Keratinocyte (primary cell): ENCODE results near the gene RCCD1. TPM values are rescaled to one million over a fixed set of nuclear protein-coding genes. Genes with fewer than 3 reads are reported as not detected.

ENCODE experiments used
- DNase-seq: peaks from one replicate; pipeline ENCODE4 v3.0.0-alpha.2; 2011; ENCODE audit warnings: low read depth, missing footprints, low spot score
- FAIRE-seq: peaks from 2 replicates; lab custom pipeline; 2011; peaks lifted over from hg19 to GRCh38; lab: Jason Lieb, UNC
- H2AFZ ChIP-seq: 2 replicates; pipeline ENCODE4 v1.6.0; 2012; ENCODE audit warnings: low read length, control low read depth, inconsistent platforms; ENCODE audit not compliant: control insufficient read depth
- H3K27ac ChIP-seq: 2 replicates; pipeline ENCODE4 v1.5.1; 2011; ENCODE audit warnings: low read length; ENCODE audit not compliant: control insufficient read depth, insufficient read depth
- H3K27me3 ChIP-seq: 3 replicates; pipeline ENCODE4 v1.6.0; 2011; ENCODE audit warnings: low read length; ENCODE audit not compliant: control insufficient read depth, insufficient read depth; ENCODE audit errors: extremely low read depth
- H3K36me3 ChIP-seq, 2 experiments: 2 replicates in 1 of 2; 3 replicates in 1 of 2; pipeline ENCODE4 v1.5.1; 2011; ENCODE audit warnings: low read length in 2 of 2, mild to moderate bottlenecking in 1 of 2; ENCODE audit not compliant: control insufficient read depth in 2 of 2, insufficient read depth in 2 of 2; ENCODE audit errors: extremely low read depth in 1 of 2
- H3K4me1 ChIP-seq: 3 replicates; pipeline ENCODE4 v1.5.1; 2011; ENCODE audit warnings: low read length; ENCODE audit not compliant: control insufficient read depth, insufficient read depth; ENCODE audit errors: extremely low read depth
- H3K4me2 ChIP-seq: 3 replicates; pipeline ENCODE4 v1.6.0; 2011; ENCODE audit warnings: low read depth, low read length; ENCODE audit not compliant: control insufficient read depth, insufficient read depth; ENCODE audit errors: extremely low read depth
- H3K4me3 ChIP-seq, 3 experiments: fragments of 200-600 bp in 1 of 3; sonication (generic) in 1 of 3; 2 replicates in 2 of 3; 3 replicates in 1 of 3; pipeline ENCODE4 v1.5.1; 2011 to 2016; ENCODE audit warnings: low read length in 3 of 3, mild to moderate bottlenecking in 3 of 3, control low read depth in 2 of 3, inconsistent platforms in 1 of 3, low read depth in 1 of 3, mixed read lengths in 1 of 3, mixed run types in 1 of 3, moderate library complexity in 1 of 3; ENCODE audit not compliant: control insufficient read depth in 2 of 3, insufficient read depth in 2 of 3; ENCODE audit errors: extremely low read depth in 1 of 3
- H3K79me2 ChIP-seq: 2 replicates; pipeline ENCODE4 v1.6.0; 2012; ENCODE audit warnings: low read length; ENCODE audit not compliant: control insufficient read depth, insufficient read depth
- H3K9ac ChIP-seq: 3 replicates; pipeline ENCODE4 v1.6.0; 2011; ENCODE audit warnings: low read length; ENCODE audit not compliant: control insufficient read depth, insufficient read depth; ENCODE audit errors: extremely low read depth
- H3K9me1 ChIP-seq: 3 replicates; pipeline ENCODE4 v1.6.0; 2011; ENCODE audit warnings: low read length; ENCODE audit not compliant: control insufficient read depth, insufficient read depth; ENCODE audit errors: extremely low read depth
- H3K9me3 ChIP-seq: 2 replicates; pipeline ENCODE4 v1.5.1; 2012; ENCODE audit warnings: low read depth, low read length; ENCODE audit not compliant: control insufficient read depth
- H4K20me1 ChIP-seq: 3 replicates; pipeline ENCODE4 v1.6.0; 2011; ENCODE audit warnings: low read length; ENCODE audit not compliant: control insufficient read depth, insufficient read depth; ENCODE audit errors: extremely low read depth
- CTCF ChIP-seq, 3 experiments: IDR thresholded peaks in 1 of 3; conservative IDR thresholded peaks in 1 of 3; optimal IDR thresholded peaks in 1 of 3; 2 replicates in 2 of 3; 3 replicates in 1 of 3; pipeline versions ENCODE3 to v1.5.1; 2011; ENCODE audit warnings: low read length in 3 of 3, mild to moderate bottlenecking in 3 of 3, moderate library complexity in 2 of 3, control low read depth in 1 of 3, inconsistent platforms in 1 of 3; ENCODE audit not compliant: insufficient read depth in 2 of 3; ENCODE audit errors: extremely low read depth in 1 of 3
- EZH2 ChIP-seq: IDR thresholded peaks from one replicate; pipeline ENCODE4 v1.6.1; 2012; ENCODE audit warnings: inconsistent platforms, mild to moderate bottlenecking, low read length, moderate library complexity
- dilution Hi-C: fragments of 300-500 bp; cut with MboI; formaldehyde crosslinking; loops from one replicate; pipeline ENCODE4 v1.7.0; 2020; ENCODE audit warnings: low sequenced_read_pairs; ENCODE audit not compliant: extremely low pct_ligation_motif_present
- polyA plus RNA-seq, 5 experiments: library from polyadenylated mRNA; depleted of rRNA in 3 of 5; stranded (reverse) in 3 of 5; stranded (forward) in 1 of 5; unstranded in 1 of 5; fragments of >200 nt; gene quantifications; 1 replicate in 1 of 5; 2 replicates in 3 of 5; 3 replicates in 1 of 5; pipeline versions ENCODE4 v1.2.1 to v1.2.3, GENCODE V29; 2011 to 2012; ENCODE audit warnings: missing spikeins in 2 of 5, low read depth in 1 of 5, low replicate concordance in 1 of 5
- small RNA-seq, 3 experiments: library from RNA; depleted of rRNA; stranded (forward); fragments of <200 nt; gene quantifications; one replicate each; pipeline ENCODE3, GENCODE V24; 2012; ENCODE audit warnings: low read depth in 3 of 3, low replicate concordance in 1 of 3; ENCODE audit not compliant: insufficient read length in 3 of 3

RCCD1 gene
- polyA plus RNA-seq, 1 donor (not counting 4 experiments of a cell fraction or from before 2014, with no cell fraction given): 7.8 TPM

DNA sequence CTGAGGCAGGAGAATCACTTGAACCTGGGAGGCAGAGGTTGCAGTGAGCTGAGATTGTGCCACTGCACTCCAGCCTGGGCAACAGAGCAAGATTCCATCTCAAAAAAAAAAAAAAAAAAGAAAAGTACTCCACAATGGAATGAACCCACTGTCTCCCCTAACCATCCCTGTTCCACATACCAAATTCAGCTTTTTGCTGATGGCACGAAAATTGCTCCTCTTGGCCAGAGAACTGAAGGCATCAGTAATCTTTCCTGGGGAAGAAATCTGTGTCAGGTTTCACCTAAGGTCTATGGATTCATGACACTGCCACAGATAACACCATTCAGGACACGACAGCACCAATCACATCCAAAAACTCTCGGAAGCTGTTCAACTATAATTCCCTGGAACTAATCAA is 46.5 kb downstream of the RCCD1 start:
- no peaks in the 10 kb centered on the region for H3K27me3 ChIP-seq
- no peak overlapping the region for H2AFZ ChIP-seq
- no peak for FAIRE-seq
- no peak overlapping the region for H3K4me2 ChIP-seq
- no peaks in the 10 kb centered on the region for H3K9me1 ChIP-seq
- peaks cover 32 to 38% of the 10 kb centered on the region in 2 experiments for H3K36me3 ChIP-seq
- H3K79me2 ChIP-seq: no peaks in the 10 kb centered on the region
- no peak overlapping the region for H3K27ac ChIP-seq
- H3K4me3 ChIP-seq: no peak overlapping the region
- H4K20me1 ChIP-seq: no peaks in the 10 kb centered on the region
- H3K9me3 ChIP-seq: no peaks in the 10 kb centered on the region
- dilution Hi-C loops: no loop called here
- DNase-seq: no peak
- no peaks in the 10 kb centered on the region for H3K4me1 ChIP-seq
- no peak overlapping the region for H3K9ac ChIP-seq
- TF ChIP-seq EZH2 (no peak), CTCF (optimal IDR thresholded peaks at IDR 0.05 in 1 of 3, IDR thresholded peaks at IDR 0.05 in 1 of 3, conservative IDR thresholded peaks at IDR 0.05 in 1 of 3; ENCODE audit: extremely low read depth in 1 of 3, insufficient read depth in 2 of 3, low read length in 3 of 3) (no peak)

DNA sequence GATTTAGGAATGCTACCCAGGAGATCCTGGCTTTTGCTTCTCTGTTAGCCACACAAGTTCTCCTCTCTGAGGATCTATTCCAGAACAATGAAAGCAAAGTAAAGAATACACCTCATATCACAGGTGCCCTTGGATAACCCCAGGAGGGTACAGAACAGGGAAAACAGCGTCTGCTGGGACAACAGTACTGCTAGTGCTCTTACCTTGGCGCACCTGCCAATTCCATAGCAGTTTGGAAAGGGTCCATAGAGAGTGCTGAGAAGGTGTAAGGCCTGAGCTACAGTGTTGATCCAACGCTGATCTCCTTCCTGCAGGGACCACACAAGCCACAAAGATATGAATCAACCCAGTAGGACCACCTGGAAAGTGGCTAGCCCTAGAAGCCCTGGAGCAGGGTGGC is 52.6 kb downstream of the RCCD1 start:
- FAIRE-seq: no peak
- no peak overlapping the region for H3K4me2 ChIP-seq

More for the DNA sequence above, 52.6 kb downstream of the RCCD1 start:
- no peak overlapping the region for H3K9ac ChIP-seq
- H3K27me3 ChIP-seq: no peaks in the 10 kb centered on the region
- TF ChIP-seq CTCF (optimal IDR thresholded peaks at IDR 0.05 in 1 of 3, IDR thresholded peaks at IDR 0.05 in 1 of 3, conservative IDR thresholded peaks at IDR 0.05 in 1 of 3; ENCODE audit: extremely low read depth in 1 of 3, insufficient read depth in 2 of 3, low read length in 3 of 3): no peak
- TF ChIP-seq EZH2: no peak
- no peaks in the 10 kb centered on the region for H3K4me1 ChIP-seq
- no peaks in the 10 kb centered on the region for H3K79me2 ChIP-seq
- no peak overlapping the region for H3K4me3 ChIP-seq
- no peaks in the 10 kb centered on the region for H4K20me1 ChIP-seq
- no peak overlapping the region for H3K27ac ChIP-seq
- H3K9me1 ChIP-seq: no peaks in the 10 kb centered on the region
- H2AFZ ChIP-seq: no peak overlapping the region
- DNase-seq: no peak
- dilution Hi-C loops: no loop called here
- no peaks in the 10 kb centered on the region for H3K9me3 ChIP-seq
- peaks cover 35 to 44% of the 10 kb centered on the region in 2 experiments for H3K36me3 ChIP-seq

Small RNA genes within 50 kb of the gene (small RNA-seq; reads per million reads assigned to genes)
- gene RF00019: 0 reads per million in 3 experiments

Other genes starting within 250 kb of the RCCD1 start
- gene BLM, start 237.5 kb upstream of the RCCD1 start, polyA plus RNA-seq: 0.94 to 4.4 TPM (median 3.2 TPM) in 3 replicates
- 22.8 to 36.5 TPM (median 34.7 TPM) in 3 replicates for gene FURIN, start 86.3 kb upstream of the RCCD1 start, polyA plus RNA-seq
- 0.24 to 0.34 TPM (median 0.28 TPM) in 3 replicates for gene FES, start 70.4 kb upstream of the RCCD1 start, polyA plus RNA-seq
- 6.6 to 13.4 TPM (median 9.7 TPM) in 3 replicates for gene MAN2A2, start 51.6 kb upstream of the RCCD1 start, polyA plus RNA-seq
- 10.6 to 12.1 TPM (median 11.8 TPM) in 3 replicates for gene HDDC3, start 22.3 kb upstream of the RCCD1 start, polyA plus RNA-seq
- gene UNC45A, start 19.6 kb upstream of the RCCD1 start, polyA plus RNA-seq: 60.9 to 91.0 TPM (median 63.1 TPM) in 3 replicates
- 23.4 to 105 TPM (median 78.4 TPM) in 3 replicates for gene PRC1, start 39.7 kb downstream of the RCCD1 start, polyA plus RNA-seq
- gene VPS33B, start 67.7 kb downstream of the RCCD1 start, polyA plus RNA-seq: 16.2 to 20.9 TPM (median 20.2 TPM) in 3 replicates
- gene SV2B, start 145.4 kb downstream of the RCCD1 start, polyA plus RNA-seq: 0.01 to 0.04 TPM in 2 of 3 replicates, not detected in the other